ENCODE measurements around the gene FGF6. TPM values are rescaled to one million over a fixed set of nuclear protein-coding genes. Genes with fewer than 3 reads are reported as not detected.
A peak's percentile ranks its signal among the peaks of the same experiment; 100 is the strongest.

FGF6 gene
- total and polyA plus RNA-seq, 4 donors: not detected

DNA sequence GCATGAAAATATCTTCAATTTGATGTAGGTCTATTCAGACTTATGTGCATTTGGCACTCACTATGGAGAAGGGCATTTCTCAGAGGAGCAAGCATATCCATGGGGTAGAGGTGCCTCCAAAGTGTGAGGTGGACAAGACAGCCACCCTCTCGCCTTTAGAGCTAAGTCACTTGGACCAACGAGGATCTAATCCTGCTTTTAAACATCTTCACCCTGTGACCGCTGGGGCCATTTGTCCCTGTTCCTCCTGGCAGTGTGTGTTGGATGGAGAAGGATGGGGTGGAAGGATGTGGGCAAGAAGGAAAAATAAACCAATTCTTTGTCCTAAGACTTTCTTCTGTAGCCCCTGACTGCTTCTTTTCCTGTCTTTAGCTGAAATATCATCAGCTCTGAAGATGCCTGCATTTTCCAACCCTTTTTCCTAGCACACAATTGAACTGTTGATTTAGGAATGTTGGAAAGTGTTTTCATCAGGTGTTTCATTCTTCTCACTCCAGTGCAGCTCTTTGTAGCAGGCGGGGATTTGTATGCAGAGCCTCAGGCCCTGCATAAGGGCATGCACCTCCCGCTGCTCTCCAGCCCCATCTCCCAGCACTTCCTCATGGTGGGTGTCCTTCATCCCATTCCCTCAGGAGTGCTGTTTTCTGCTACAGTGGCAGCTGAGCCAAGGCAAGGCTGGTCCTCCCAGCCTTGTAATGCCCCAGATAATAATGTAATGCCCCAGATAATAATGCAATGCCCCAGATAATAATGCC is 5.3 kb downstream of the FGF6 start:
- H3K27ac ChIP-seq (ENCODE audit: low read depth in 1 of 2, low read length in 2 of 2): no peak overlapping the region
- peaks cover 0 to 5% (median 2%) of the 10 kb centered on the region in 4 donors for H3K27me3 ChIP-seq (ENCODE audit: control insufficient read depth in 4 of 4, insufficient read depth in 4 of 4, low read length in 3 of 4)
- TF ChIP-seq YY1 (IDR thresholded peaks at IDR 0.05): no peak
- TF ChIP-seq HNF4G (IDR thresholded peaks at IDR 0.05): no peak
- TF ChIP-seq, protein P1, sequence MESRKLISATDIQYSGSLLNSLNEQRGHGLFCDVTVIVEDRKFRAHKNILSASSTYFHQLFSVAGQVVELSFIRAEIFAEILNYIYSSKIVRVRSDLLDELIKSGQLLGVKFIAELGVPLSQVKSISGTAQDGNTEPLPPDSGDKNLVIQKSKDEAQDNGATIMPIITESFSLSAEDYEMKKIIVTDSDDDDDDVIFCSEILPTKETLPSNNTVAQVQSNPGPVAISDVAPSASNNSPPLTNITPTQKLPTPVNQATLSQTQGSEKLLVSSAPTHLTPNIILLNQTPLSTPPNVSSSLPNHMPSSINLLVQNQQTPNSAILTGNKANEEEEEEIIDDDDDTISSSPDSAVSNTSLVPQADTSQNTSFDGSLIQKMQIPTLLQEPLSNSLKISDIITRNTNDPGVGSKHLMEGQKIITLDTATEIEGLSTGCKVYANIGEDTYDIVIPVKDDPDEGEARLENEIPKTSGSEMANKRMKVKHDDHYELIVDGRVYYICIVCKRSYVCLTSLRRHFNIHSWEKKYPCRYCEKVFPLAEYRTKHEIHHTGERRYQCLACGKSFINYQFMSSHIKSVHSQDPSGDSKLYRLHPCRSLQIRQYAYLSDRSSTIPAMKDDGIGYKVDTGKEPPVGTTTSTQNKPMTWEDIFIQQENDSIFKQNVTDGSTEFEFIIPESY (IDR thresholded peaks at IDR 0.05): no peak
- TF ChIP-seq FOXA1 (IDR thresholded peaks at IDR 0.05): no peak
- no peak for TF ChIP-seq EGR1 (IDR thresholded peaks at IDR 0.05; ENCODE audit: low read depth in 2 of 2)
- no peak for TF ChIP-seq CTCF (IDR thresholded peaks at IDR 0.05; ENCODE audit: low read depth, low read length, missing input control)
- no peak for TF ChIP-seq FOXA2 (IDR thresholded peaks at IDR 0.05)
- no peak for TF ChIP-seq TAF1 (conservative IDR thresholded peaks at IDR 0.05)
- no peak for TF ChIP-seq HNF4A (conservative IDR thresholded peaks at IDR 0.05)
- no peak for TF ChIP-seq NR2F2 (IDR thresholded peaks at IDR 0.05)
- DNase-seq (ENCODE audit: low spot score): peak; percentile 6
- WGBS: 67% methylated on average over 5 of the region's 5 CpGs
- no peaks in the 10 kb centered on the region for H3K9me3 ChIP-seq (ENCODE audit: control insufficient read depth in 4 of 4, low read length in 3 of 4)
- H3K36me3 ChIP-seq (ENCODE audit: control insufficient read depth in 4 of 4, insufficient read depth in 3 of 4, low read depth in 1 of 4, low read length in 3 of 4): no peaks in the 10 kb centered on the region
- H3K9ac ChIP-seq (ENCODE audit: low read depth in 1 of 2, low read length in 2 of 2): no peak overlapping the region
- H3K4me1 ChIP-seq (ENCODE audit: control insufficient read depth in 4 of 4, insufficient read depth in 4 of 4, low read length in 3 of 4): no peaks in the 10 kb centered on the region
- H3K4me3 ChIP-seq (ENCODE audit: low read depth in 1 of 3, low read length in 3 of 3): no peak overlapping the region

DNA sequence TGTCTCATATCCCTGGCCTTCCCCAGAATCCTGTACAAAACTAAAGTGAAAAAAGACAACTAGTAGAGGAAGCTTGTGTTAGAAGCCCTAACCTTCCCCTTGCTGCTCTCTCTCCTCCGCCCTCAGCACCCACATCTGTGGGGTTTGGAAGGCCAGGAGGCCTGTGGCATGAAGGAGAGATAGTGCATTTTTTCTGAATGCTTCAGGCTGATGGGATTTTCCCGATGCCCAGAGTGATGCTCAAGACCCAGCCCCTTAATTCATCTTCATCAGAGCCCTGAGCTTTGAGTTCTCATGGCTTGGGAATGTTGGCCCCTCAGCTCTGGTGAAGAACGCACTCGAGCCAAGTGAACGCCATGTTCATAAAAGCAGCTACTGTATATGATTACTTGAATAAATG is 5.9 kb downstream of the FGF6 start:
- 48% methylated on average over 5 of the region's 5 CpGs for whole genome bisulfite sequencing
- no peaks in the 10 kb centered on the region for H3K4me1 ChIP-seq (ENCODE audit: control insufficient read depth in 4 of 4, insufficient read depth in 4 of 4, low read length in 3 of 4)
- H3K4me3 ChIP-seq (ENCODE audit: low read depth in 1 of 3, low read length in 3 of 3): no peak overlapping the region
- no peak overlapping the region for H3K9ac ChIP-seq (ENCODE audit: low read depth in 1 of 2, low read length in 2 of 2)
- H3K36me3 ChIP-seq (ENCODE audit: control insufficient read depth in 4 of 4, insufficient read depth in 3 of 4, low read depth in 1 of 4, low read length in 3 of 4): no peaks in the 10 kb centered on the region
- no peak overlapping the region for H3K27ac ChIP-seq (ENCODE audit: low read depth in 1 of 2, low read length in 2 of 2)
- peaks cover 0 to 5% (median 2%) of the 10 kb centered on the region in 4 donors for H3K27me3 ChIP-seq (ENCODE audit: control insufficient read depth in 4 of 4, insufficient read depth in 4 of 4, low read length in 3 of 4)
- no peaks in the 10 kb centered on the region for H3K9me3 ChIP-seq (ENCODE audit: control insufficient read depth in 4 of 4, low read length in 3 of 4)
- peak; percentile 2 for DNase-seq (ENCODE audit: low spot score)
- TF ChIP-seq, protein P2, sequence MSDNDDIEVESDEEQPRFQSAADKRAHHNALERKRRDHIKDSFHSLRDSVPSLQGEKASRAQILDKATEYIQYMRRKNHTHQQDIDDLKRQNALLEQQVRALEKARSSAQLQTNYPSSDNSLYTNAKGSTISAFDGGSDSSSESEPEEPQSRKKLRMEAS (IDR thresholded peaks at IDR 0.05): no peak
- no peak for TF ChIP-seq GABPA (IDR thresholded peaks at IDR 0.05 in 1 of 2, conservative IDR thresholded peaks at IDR 0.05 in 1 of 2)
- TF ChIP-seq, protein P1 (IDR thresholded peaks at IDR 0.05): no peak
- TF ChIP-seq YY1 (IDR thresholded peaks at IDR 0.05): no peak

All from liver (tissue), 9 donors.